H1 (cell line): ENCODE results near the gene MBNL3. TPM values are rescaled to one million over a fixed set of nuclear protein-coding genes. Genes with fewer than 3 reads are reported as not detected.

Experiments used
- CTCF ChIA-PET: fragments of 300-600 bp; sonication (Branson Sonifier 250); formaldehyde crosslinking; loops from one replicate; lab custom pipeline; 2021; ENCODE audit not compliant: partially characterized antibody; lab: Charles Lee
- POLR2A ChIA-PET: fragments of 300-600 bp; sonication (Branson Sonifier 250); formaldehyde crosslinking; loops from one replicate; lab custom pipeline; 2021; ENCODE audit warnings: inconsistent platforms; ENCODE audit not compliant: partially characterized antibody; lab: Charles Lee
- DNase-seq, 2 experiments: peaks; one replicate each; pipeline versions ENCODE4 v3.0.0 to v3.0.0-alpha.2; 2010 to 2022; ENCODE audit warnings: low spot score in 2 of 2, low read depth in 1 of 2, mixed read lengths in 1 of 2
- FAIRE-seq: peaks from 2 replicates; lab custom pipeline; 2011; peaks lifted over from hg19 to GRCh38; lab: Jason Lieb, UNC
- H2AFZ ChIP-seq: 2 replicates; pipeline ENCODE4 v1.8.1; 2012; ENCODE audit warnings: low read length, inconsistent platforms
- H2AK5ac ChIP-seq: 2 replicates; pipeline ENCODE4 v1.6.1; 2013; ENCODE audit warnings: low read depth, low read length
- H2BK120ac ChIP-seq: replicated peaks from 2 replicates; pipeline ENCODE3; 2013; ENCODE audit warnings: low read depth, low read length, inconsistent platforms
- H2BK12ac ChIP-seq: 2 replicates; pipeline ENCODE4 v1.6.1; 2013; ENCODE audit warnings: low read depth, low read length
- H2BK15ac ChIP-seq: 2 replicates; pipeline ENCODE4 v1.6.1; 2013; ENCODE audit warnings: low read length
- H2BK20ac ChIP-seq: 2 replicates; pipeline ENCODE4 v1.6.1; 2013; ENCODE audit warnings: low read length
- H2BK5ac ChIP-seq: 2 replicates; pipeline ENCODE4 v1.6.1; 2013; ENCODE audit warnings: low read depth, low read length
- H3K14ac ChIP-seq: 2 replicates; pipeline ENCODE4 v1.6.1; 2013; ENCODE audit warnings: inconsistent platforms; ENCODE audit not compliant: insufficient read length
- H3K18ac ChIP-seq: 2 replicates; pipeline ENCODE4 v1.6.1; 2013; ENCODE audit warnings: low read length; ENCODE audit errors: extremely low read depth
- H3K23ac ChIP-seq: 2 replicates; pipeline ENCODE4 v1.6.1; 2013; ENCODE audit warnings: inconsistent platforms; ENCODE audit not compliant: insufficient read length
- H3K23me2 ChIP-seq: 2 replicates; pipeline ENCODE4 v1.6.1; 2013; ENCODE audit warnings: low read depth, low read length
- H3K27ac ChIP-seq: 2 replicates; pipeline ENCODE4 v1.6.1; 2011; ENCODE audit warnings: low read depth, low read length, inconsistent platforms
- H3K27me3 ChIP-seq, 4 experiments: replicated peaks in 1 of 4; 1 replicate in 1 of 4; 2 replicates in 3 of 4; pipeline versions ENCODE4 v1.6.1 to v1.8.1; 2011 to 2013; ENCODE audit warnings: low read length in 3 of 4, mild to moderate bottlenecking in 3 of 4, inconsistent platforms in 2 of 4, mixed read lengths in 2 of 4, moderate library complexity in 1 of 4; ENCODE audit not compliant: control insufficient read depth in 3 of 4, insufficient read depth in 3 of 4; ENCODE audit errors: extremely low read depth in 1 of 4
- H3K36me3 ChIP-seq, 4 experiments: 2 replicates each; pipeline versions ENCODE4 v1.6.1 to v1.8.1; 2011 to 2013; ENCODE audit warnings: mild to moderate bottlenecking in 4 of 4, low read length in 3 of 4, moderate library complexity in 2 of 4, control low read depth in 1 of 4, inconsistent platforms in 1 of 4; ENCODE audit not compliant: insufficient read depth in 4 of 4, control insufficient read depth in 2 of 4
- H3K4ac ChIP-seq: replicated peaks from 2 replicates; pipeline ENCODE3; 2013; ENCODE audit warnings: low read length, low read depth, mixed read lengths, inconsistent platforms; ENCODE audit not compliant: insufficient read length
- H3K4me1 ChIP-seq, 4 experiments: replicated peaks in 1 of 4; 1 replicate in 1 of 4; 2 replicates in 3 of 4; pipeline versions ENCODE4 v1.6.1 to v1.8.1; 2011 to 2013; ENCODE audit warnings: low read length in 3 of 4, inconsistent platforms in 2 of 4, mixed read lengths in 1 of 4; ENCODE audit not compliant: insufficient read depth in 4 of 4, control insufficient read depth in 3 of 4
- H3K4me2 ChIP-seq, 2 experiments: 2 replicates each; pipeline versions ENCODE4 v1.6.1 to v1.8.1; 2011 to 2013; ENCODE audit warnings: low read depth in 2 of 2, low read length in 2 of 2, control low read depth in 1 of 2, inconsistent platforms in 1 of 2, mild to moderate bottlenecking in 1 of 2; ENCODE audit not compliant: insufficient read depth in 1 of 2
- H3K4me3 ChIP-seq, 4 experiments: fragments of 200-600, 300-600 bp in 1 of 4; sonication (generic), shearing (Covaris generic), sonication (Bioruptor Twin) in 1 of 4; 2 replicates each; pipeline versions ENCODE4 v1.5.1 to v1.8.1; 2011 to 2016; ENCODE audit warnings: low read length in 4 of 4, low read depth in 3 of 4, control low read depth in 2 of 4, inconsistent platforms in 2 of 4, mild to moderate bottlenecking in 2 of 4, mixed read lengths in 1 of 4, moderate library complexity in 1 of 4; ENCODE audit not compliant: insufficient read depth in 2 of 4; ENCODE audit errors: extremely low read depth in 1 of 4
- H3K56ac ChIP-seq: replicated peaks from 2 replicates; pipeline ENCODE3; 2013; ENCODE audit warnings: low read depth, mild to moderate bottlenecking, mixed read lengths, low read length, inconsistent platforms; ENCODE audit not compliant: insufficient read length
- H3K79me1 ChIP-seq: 2 replicates; pipeline ENCODE4 v1.6.1; 2013; ENCODE audit warnings: low read depth, low read length, control low read depth
- H3K79me2 ChIP-seq, 2 experiments: 2 replicates each; pipeline versions ENCODE4 v1.6.1 to v1.8.1; 2012 to 2013; ENCODE audit warnings: low read length in 2 of 2, mild to moderate bottlenecking in 2 of 2, inconsistent platforms in 1 of 2; ENCODE audit not compliant: insufficient read depth in 2 of 2, control insufficient read depth in 1 of 2
- H3K9ac ChIP-seq, 4 experiments: replicated peaks in 1 of 4; 1 replicate in 1 of 4; 2 replicates in 3 of 4; pipeline versions ENCODE4 v1.6.1 to v1.8.1; 2011 to 2013; ENCODE audit warnings: low read depth in 3 of 4, low read length in 3 of 4, control low read depth in 2 of 4, mild to moderate bottlenecking in 2 of 4, moderate library complexity in 2 of 4, inconsistent platforms in 1 of 4; ENCODE audit errors: extremely low read depth in 1 of 4
- H3K9me3 ChIP-seq, 2 experiments: 2 replicates each; pipeline versions ENCODE4 v1.6.1 to v1.8.1; 2012 to 2013; ENCODE audit warnings: mild to moderate bottlenecking in 2 of 2, moderate library complexity in 2 of 2, control low read depth in 1 of 2, inconsistent platforms in 1 of 2, low read depth in 1 of 2, low read length in 1 of 2, mixed read lengths in 1 of 2; ENCODE audit not compliant: insufficient read depth in 2 of 2
- H4K20me1 ChIP-seq, 2 experiments: replicated peaks in 1 of 2; 2 replicates each; pipeline versions ENCODE3 to v1.8.1; 2011 to 2013; ENCODE audit warnings: inconsistent platforms in 2 of 2, low read length in 2 of 2, mild to moderate bottlenecking in 1 of 2; ENCODE audit not compliant: insufficient read depth in 2 of 2, control insufficient read depth in 1 of 2
- H4K5ac ChIP-seq: 2 replicates; pipeline ENCODE4 v1.6.1; 2013; ENCODE audit warnings: low read length, low read depth, mixed read lengths, inconsistent platforms; ENCODE audit not compliant: insufficient read length
- H4K8ac ChIP-seq: 2 replicates; pipeline ENCODE4 v1.8.0; 2013; ENCODE audit warnings: mild to moderate bottlenecking, moderate library complexity, low read length, inconsistent platforms; ENCODE audit not compliant: insufficient read depth; ENCODE audit errors: extremely low read depth
- H4K91ac ChIP-seq: replicated peaks from 2 replicates; pipeline ENCODE3; 2013; ENCODE audit warnings: low read length, mixed read lengths, inconsistent platforms; ENCODE audit not compliant: insufficient read length
- BCL11A ChIP-seq, 2 experiments: IDR thresholded peaks; one replicate each; pipeline ENCODE4 v1.6.1; 2011; ENCODE audit warnings: low read depth in 2 of 2, low read length in 2 of 2, mild to moderate bottlenecking in 2 of 2
- BRCA1 ChIP-seq: IDR thresholded peaks from 2 replicates; pipeline ENCODE4 v1.6.1; 2012; ENCODE audit warnings: low read depth, low read length, improper control_type of control experiment
- CBX8 ChIP-seq: fragments of 300-800, 300-1000 bp; sonication (generic); IDR thresholded peaks from 2 replicates; pipeline ENCODE4 v1.7.1; 2016; ENCODE audit warnings: low read depth, low read length, borderline replicate concordance
- E2F6 ChIP-seq: IDR thresholded peaks from 2 replicates; pipeline ENCODE4 v1.6.1; 2012; ENCODE audit warnings: inconsistent platforms
- EGR1 ChIP-seq: IDR thresholded peaks from 2 replicates; pipeline ENCODE4 v1.6.1; 2011; ENCODE audit warnings: low read depth, low read length, borderline replicate concordance
- GTF2F1 ChIP-seq: IDR thresholded peaks from 2 replicates; pipeline ENCODE4 v1.6.1; 2012; ENCODE audit warnings: low read depth, low read length, improper control_type of control experiment, borderline replicate concordance
- RBBP5 ChIP-seq: IDR thresholded peaks from 2 replicates; pipeline ENCODE4 v1.7.1; 2012; ENCODE audit warnings: low read depth, mild to moderate bottlenecking, inconsistent platforms, low read length, moderate library complexity, borderline replicate concordance
- RNF2 ChIP-seq: fragments of 200-900, 300-1000 bp; sonication (generic); IDR thresholded peaks from 2 replicates; pipeline ENCODE4 v1.7.1; 2016; ENCODE audit warnings: borderline replicate concordance, low read depth, mild to moderate bottlenecking, antibody characterized with exemption, low read length; ENCODE audit not compliant: poor library complexity, severe bottlenecking; ENCODE audit errors: missing control alignments
- SIN3A ChIP-seq, 2 experiments: IDR thresholded peaks in 1 of 2; conservative IDR thresholded peaks in 1 of 2; 2 replicates each; pipeline ENCODE4 v1.6.1; 2011 to 2012; ENCODE audit warnings: low read length in 2 of 2, improper control_type of control experiment in 1 of 2, low read depth in 1 of 2, mild to moderate bottlenecking in 1 of 2
- SIX5 ChIP-seq: IDR thresholded peaks from 2 replicates; pipeline ENCODE4 v1.6.1; 2011; ENCODE audit warnings: mild to moderate bottlenecking, low read depth, low read length
- TAF1 ChIP-seq: IDR thresholded peaks from 2 replicates; pipeline ENCODE4 v1.6.1; 2011; ENCODE audit warnings: mild to moderate bottlenecking, low read depth, low read length
- TBP ChIP-seq: IDR thresholded peaks from 2 replicates; pipeline ENCODE4 v1.6.1; 2011; ENCODE audit warnings: low read depth, low read length, improper control_type of control experiment
- YY1 ChIP-seq: IDR thresholded peaks from 2 replicates; pipeline ENCODE4 v1.6.1; 2011; ENCODE audit warnings: low read depth, mild to moderate bottlenecking, low read length
- ZNF274 ChIP-seq: IDR thresholded peaks from 2 replicates; pipeline ENCODE4 v1.7.0; 2012; ENCODE audit warnings: low read length, borderline replicate concordance; ENCODE audit errors: extremely low read depth
- polyA plus RNA-seq, 7 experiments: library from polyadenylated mRNA; depleted of rRNA in 3 of 7; stranded (reverse) in 5 of 7; unstranded in 2 of 7; fragments of >200 nt in 5 of 7; fragments of 200-250 nt in 2 of 7; gene quantifications; 1 replicate in 5 of 7; 2 replicates in 1 of 7; 4 replicates in 1 of 7; pipeline versions ENCODE4 v1.2.1 to v1.2.3, GENCODE V29; 2011 to 2013; ENCODE audit warnings: missing spikeins in 2 of 7, mixed read lengths in 2 of 7
- total RNA-seq: library from RNA; stranded (reverse); fragmentation: NEBNext Ultra II Directional; extraction: Animal tissue kit (Norgen Biotek cat#: 25700); gene quantifications from 2 replicates; pipeline ENCODE4 v1.2.1, GENCODE V29; 2021

MBNL3 gene
- total and polyA plus RNA-seq, 2 of the 8 experiments (the other 6 are each of a cell fraction or from before 2014, with no cell fraction given) = 3.5 to 4.3 TPM

GRCh38 chrX:132393085-132393484, 95.8 kb downstream of the MBNL3 start:
- H2BK12ac ChIP-seq = no peak overlapping the region
- no peak for TF ChIP-seq SIN3A (conservative IDR thresholded peaks at IDR 0.05 in 1 of 2, IDR thresholded peaks at IDR 0.05 in 1 of 2; ENCODE audit: low read depth in 1 of 2, low read length in 2 of 2)
- TF ChIP-seq CBX8 = no peak
- TF ChIP-seq RNF2 = no peak
- TF ChIP-seq GTF2F1 = no peak
- no peak for TF ChIP-seq YY1
- TF ChIP-seq BCL11A (IDR thresholded peaks at IDR 0.05; ENCODE audit: low read depth in 2 of 2, low read length in 2 of 2) = no peak
- TF ChIP-seq TBP = no peak
- no peak for TF ChIP-seq ZNF274
- no peak for TF ChIP-seq BRCA1
- TF ChIP-seq E2F6 = no peak
- no peak for TF ChIP-seq SIX5
- TF ChIP-seq EGR1 = no peak
- no peak for TF ChIP-seq RBBP5
- TF ChIP-seq TAF1 = no peak

More at GRCh38 chrX:132393085-132393484, 95.8 kb downstream of the MBNL3 start:
- Histone ChIP-seq H3K4me3 (no peak overlapping the region), H2AK5ac (no peak overlapping the region), H3K23ac (no peak overlapping the region), H3K23me2 (no peaks in the 10 kb centered on the region), H2BK5ac (no peak overlapping the region), H3K9ac (no peak overlapping the region), H3K4ac (no peak overlapping the region), H3K79me1 (no peaks in the 10 kb centered on the region), H2BK120ac (no peak overlapping the region), H4K5ac (no peak overlapping the region), H3K36me3 (no peaks in the 10 kb centered on the region), H3K18ac (no peak overlapping the region), H3K79me2 (no peaks in the 10 kb centered on the region), H4K20me1 (no peaks in the 10 kb centered on the region), H2BK15ac (no peak overlapping the region), H2AFZ (no peak overlapping the region), H3K56ac (no peak overlapping the region), H3K27me3 (no peaks in the 10 kb centered on the region), H4K91ac (no peak overlapping the region), H3K9me3 (no peaks in the 10 kb centered on the region), H3K4me1 (no peaks in the 10 kb centered on the region), H4K8ac (no peak overlapping the region), H3K4me2 (no peak overlapping the region), H3K14ac (no peak overlapping the region), H2BK20ac (no peak overlapping the region), H3K27ac (no peak overlapping the region)
- ChIA-PET POLR2A (no interaction called here), CTCF (no interaction called here)
- FAIRE-seq (no peak), DNase-seq (no peak)
